ENCODE data around the gene OSBPL8.

OSBPL8 gene

GRCh38 chr12:76464631-76465166 is 94.9 kb downstream of the OSBPL8 start:
- no peak for DNase-seq (ENCODE audit: low read depth, low spot score)
- TF ChIP-seq CTCF (IDR thresholded peaks at IDR 0.05; ENCODE audit: insufficient read depth, low read length, missing control alignments) = no peak
- POLR2A ChIA-PET = no interaction called here
- no peak overlapping the region for H3K4me3 ChIP-seq (ENCODE audit: low read depth, low read length)
- CTCF ChIA-PET = interaction anchor here (2.2 to 2.3 kb wide), 2 partner anchors 8 to 12 kb away, joined by 4 to 13 read pairs; no protein-coding TSS in a partner anchor

- ChIA-PET CTCF (interaction anchor here (1.1 kb wide), 1 partner anchor 124 kb away, joined by 3 read pairs; no protein-coding TSS in a partner anchor), POLR2A (no interaction called here)
- H3K4me3 ChIP-seq (ENCODE audit: low read depth, low read length) = no peak overlapping the region
- no peak for DNase-seq (ENCODE audit: low read depth, low spot score)
- TF ChIP-seq CTCF (IDR thresholded peaks at IDR 0.05; ENCODE audit: insufficient read depth, low read length, missing control alignments) = no peak
These were observed 96.8 kb downstream of the OSBPL8 start for GRCh38 chr12:76462668-76463224.

- CTCF ChIA-PET = no interaction called here
These were observed 98.8 kb downstream of the OSBPL8 start for GRCh38 chr12:76460807-76461206.

GRCh38 chr12:76457818-76458217 is 101.8 kb downstream of the OSBPL8 start:
- DNase-seq (ENCODE audit: low read depth, low spot score) = no peak
- no peak for TF ChIP-seq CTCF (IDR thresholded peaks at IDR 0.05; ENCODE audit: insufficient read depth, low read length, missing control alignments)
- H3K4me3 ChIP-seq (ENCODE audit: low read depth, low read length) = no peak overlapping the region
- ChIA-PET POLR2A (no interaction called here), CTCF (interaction anchor here (1.6 to 2.6 kb wide), 2 partner anchors 8 to 929 kb away, joined by 3 to 13 read pairs; no protein-coding TSS in a partner anchor)

More at GRCh38 chr12:76460807-76461206, 98.8 kb downstream of the OSBPL8 start:
- DNase-seq (ENCODE audit: low read depth, low spot score) = no peak
- no peak overlapping the region for H3K4me3 ChIP-seq (ENCODE audit: low read depth, low read length)
- POLR2A ChIA-PET = no interaction called here
- no peak for TF ChIP-seq CTCF (IDR thresholded peaks at IDR 0.05; ENCODE audit: insufficient read depth, low read length, missing control alignments)

GRCh38 chr12:76457010-76457409 is 102.6 kb downstream of the OSBPL8 start:
- ChIA-PET POLR2A (interaction anchor here (0.7 kb wide), 1 partner anchor 102 kb away, joined by 3 read pairs; the partner anchor contains the start of gene OSBPL8), CTCF (interaction anchor here (0.8 to 3.4 kb wide), 11 partner anchors 9 to 930 kb away, joined by 3 to 29 read pairs (median 4); partner anchors contain the start of genes BBS10 and PHLDA1)
- H3K4me3 ChIP-seq (ENCODE audit: low read depth, low read length) = no peak overlapping the region
- DNase-seq (ENCODE audit: low read depth, low spot score) = no peak
- no peak for TF ChIP-seq CTCF (IDR thresholded peaks at IDR 0.05; ENCODE audit: insufficient read depth, low read length, missing control alignments)

- TF ChIP-seq CTCF (IDR thresholded peaks at IDR 0.05; ENCODE audit: insufficient read depth, low read length, missing control alignments) = peak; percentile 56
- peak; percentile 68 for DNase-seq (ENCODE audit: low read depth, low spot score)
- CTCF ChIA-PET = interaction anchor here (0.7 to 3.4 kb wide), 26 partner anchors 10 to 929 kb away, joined by 3 to 29 read pairs (median 3); partner anchors contain the start of genes BBS10, OSBPL8 and PHLDA1
- POLR2A ChIA-PET = no interaction called here
- no peak overlapping the region for H3K4me3 ChIP-seq (ENCODE audit: low read depth, low read length)
These were observed 103.8 kb downstream of the OSBPL8 start for GRCh38 chr12:76455582-76456345.
